ENCODE measurements around the gene WWOX. TPM values are rescaled to one million over a fixed set of nuclear protein-coding genes. Genes with fewer than 3 reads are reported as not detected.

The WWOX gene
- polyA plus RNA-seq, 1 donor (not counting 4 experiments of a cell fraction or from before 2014, with no cell fraction given) = 5.1 TPM

GRCh38 chr16:79209308-79209707 is 1109.9 kb downstream of the WWOX start:
- dilution Hi-C loops (cut with MboI; ENCODE audit: extremely low pct_ligation_motif_present, low sequenced_read_pairs) = no loop called here
- TF ChIP-seq CTCF (optimal IDR thresholded peaks at IDR 0.05 in 1 of 3, IDR thresholded peaks at IDR 0.05 in 1 of 3, conservative IDR thresholded peaks at IDR 0.05 in 1 of 3; ENCODE audit: extremely low read depth in 1 of 3, insufficient read depth in 2 of 3, low read length in 3 of 3) (no peak), EZH2 (IDR thresholded peaks at IDR 0.05; ENCODE audit: low read length) (no peak)
- H3K79me2 ChIP-seq (ENCODE audit: control insufficient read depth, insufficient read depth, low read length) = no peaks in the 10 kb centered on the region

GRCh38 chr16:79210607-79211006 is 1111.2 kb downstream of the WWOX start:
- peaks cover 2% of the 10 kb centered on the region for H3K9me3 ChIP-seq (ENCODE audit: control insufficient read depth, low read depth, low read length)
- no peaks in the 10 kb centered on the region for H4K20me1 ChIP-seq (ENCODE audit: control insufficient read depth, extremely low read depth, insufficient read depth, low read length)
- no peak overlapping the region for H3K9ac ChIP-seq (ENCODE audit: control insufficient read depth, extremely low read depth, insufficient read depth, low read length)
- FAIRE-seq (no peak), DNase-seq (ENCODE audit: low read depth, low spot score) (no peak)
- no peaks in the 10 kb centered on the region for H3K4me1 ChIP-seq (ENCODE audit: control insufficient read depth, extremely low read depth, insufficient read depth, low read length)
- no peak overlapping the region for H2AFZ ChIP-seq (ENCODE audit: control insufficient read depth, low read length)
- dilution Hi-C loops (cut with MboI; ENCODE audit: extremely low pct_ligation_motif_present, low sequenced_read_pairs) = no loop called here
- no peaks in the 10 kb centered on the region for H3K9me1 ChIP-seq (ENCODE audit: control insufficient read depth, extremely low read depth, insufficient read depth, low read length)
- no peak overlapping the region for H3K27ac ChIP-seq (ENCODE audit: control insufficient read depth, insufficient read depth, low read length)
- H3K27me3 ChIP-seq (ENCODE audit: control insufficient read depth, extremely low read depth, insufficient read depth, low read length) = no peaks in the 10 kb centered on the region
- no peaks in the 10 kb centered on the region for H3K79me2 ChIP-seq (ENCODE audit: control insufficient read depth, insufficient read depth, low read length)
- no peak for TF ChIP-seq CTCF (optimal IDR thresholded peaks at IDR 0.05 in 1 of 3, IDR thresholded peaks at IDR 0.05 in 1 of 3, conservative IDR thresholded peaks at IDR 0.05 in 1 of 3; ENCODE audit: extremely low read depth in 1 of 3, insufficient read depth in 2 of 3, low read length in 3 of 3)
- TF ChIP-seq EZH2 (IDR thresholded peaks at IDR 0.05; ENCODE audit: low read length) = no peak
- H3K36me3 ChIP-seq (ENCODE audit: control insufficient read depth in 2 of 2, extremely low read depth in 1 of 2, insufficient read depth in 2 of 2, low read length in 2 of 2) = no peaks in the 10 kb centered on the region
- no peak overlapping the region for H3K4me3 ChIP-seq (ENCODE audit: control insufficient read depth in 2 of 3, extremely low read depth in 1 of 3, insufficient read depth in 2 of 3, low read depth in 1 of 3, low read length in 3 of 3)
- H3K4me2 ChIP-seq (ENCODE audit: control insufficient read depth, extremely low read depth, insufficient read depth, low read depth, low read length) = no peak overlapping the region

More at GRCh38 chr16:79209308-79209707, 1109.9 kb downstream of the WWOX start:
- no peaks in the 10 kb centered on the region for H3K36me3 ChIP-seq (ENCODE audit: control insufficient read depth in 2 of 2, extremely low read depth in 1 of 2, insufficient read depth in 2 of 2, low read length in 2 of 2)
- no peaks in the 10 kb centered on the region for H3K27me3 ChIP-seq (ENCODE audit: control insufficient read depth, extremely low read depth, insufficient read depth, low read length)
- H3K9me3 ChIP-seq (ENCODE audit: control insufficient read depth, low read depth, low read length) = no peaks in the 10 kb centered on the region
- no peaks in the 10 kb centered on the region for H3K4me1 ChIP-seq (ENCODE audit: control insufficient read depth, extremely low read depth, insufficient read depth, low read length)
- no peak overlapping the region for H3K4me2 ChIP-seq (ENCODE audit: control insufficient read depth, extremely low read depth, insufficient read depth, low read depth, low read length)
- H3K9ac ChIP-seq (ENCODE audit: control insufficient read depth, extremely low read depth, insufficient read depth, low read length) = no peak overlapping the region
- no peak for DNase-seq (ENCODE audit: low read depth, low spot score)
- H2AFZ ChIP-seq (ENCODE audit: control insufficient read depth, low read length) = no peak overlapping the region
- H4K20me1 ChIP-seq (ENCODE audit: control insufficient read depth, extremely low read depth, insufficient read depth, low read length) = no peaks in the 10 kb centered on the region
- FAIRE-seq = no peak
- no peak overlapping the region for H3K27ac ChIP-seq (ENCODE audit: control insufficient read depth, insufficient read depth, low read length)
- H3K4me3 ChIP-seq (ENCODE audit: control insufficient read depth in 2 of 3, extremely low read depth in 1 of 3, insufficient read depth in 2 of 3, low read depth in 1 of 3, low read length in 3 of 3) = no peak overlapping the region
- no peaks in the 10 kb centered on the region for H3K9me1 ChIP-seq (ENCODE audit: control insufficient read depth, extremely low read depth, insufficient read depth, low read length)

Data from keratinocyte (primary cell).